K562 (cell line): ENCODE measurements around the gene DIP2B. TPM values are rescaled to one million over a fixed set of nuclear protein-coding genes. Genes with fewer than 3 reads are reported as not detected.
"Not testable (repeated sequence)": the region's sequence is repeated elsewhere in the genome, so short reads cannot be mapped to it uniquely, and the experiment has no call there.

Experiments used
- ATAC-seq: fragments of 200-7000 bp; cut with Tn5 transposase; 3 replicates; pipeline ENCODE4 v1.9.1; 2020; ENCODE audit warnings: moderate library complexity
- BruUV-seq: library from RNA; stranded (reverse); fragments of 400-500 nt; replicated peaks from 2 replicates; lab custom pipeline; 2021; lab: Mats Ljungman, UMichigan
- CTCF ChIA-PET: fragments of 300-600 bp; formaldehyde crosslinking; extraction: SDS; loops from one replicate; lab custom pipeline; 2021; ENCODE audit warnings: low intra/inter-chr PET ratio; lab: Yijun Ruan, JAX
- POLR2A ChIA-PET: fragments of 300-600, 350-650 bp; sonication (Branson Sonifier 250); formaldehyde crosslinking; extraction: SDS; loops from one replicate; lab custom pipeline; 2021; ENCODE audit warnings: antibody characterized with exemption, inconsistent platforms; lab: Yijun Ruan, JAX
- DNase-seq, 4 experiments: peaks; one replicate each; pipeline versions ENCODE4 v3.0.0 to v3.0.0-alpha.2; 2011 to 2018; ENCODE audit warnings: low spot score in 3 of 4, mixed read lengths in 3 of 4; ENCODE audit errors: extremely low read depth in 1 of 4
- FAIRE-seq: peaks from 2 replicates; lab custom pipeline; 2011; peaks lifted over from hg19 to GRCh38; lab: Jason Lieb, UNC
- H2AFZ ChIP-seq: 2 replicates; pipeline ENCODE4 v1.6.0; 2011; ENCODE audit warnings: low read depth, low read length, control low read depth, inconsistent platforms
- H3K27ac ChIP-seq: fragments of 200-600 bp; 3 replicates; pipeline ENCODE4 v1.8.0; 2011; ENCODE audit warnings: low read depth, mild to moderate bottlenecking, control low read depth, inconsistent platforms, low read length, moderate library complexity, mixed read lengths; ENCODE audit errors: extremely low read depth
- H3K27me3 ChIP-seq, 2 experiments: fragments of 300-600 bp in 1 of 2; 2 replicates in 1 of 2; 3 replicates in 1 of 2; pipeline versions ENCODE4 v1.6.0 to v1.8.0; 2011; ENCODE audit warnings: inconsistent platforms in 2 of 2, low read length in 2 of 2, mild to moderate bottlenecking in 1 of 2, mixed read lengths in 1 of 2, moderate library complexity in 1 of 2; ENCODE audit not compliant: control insufficient read depth in 2 of 2, insufficient read depth in 2 of 2
- H3K36me3 ChIP-seq: fragments of 300-600 bp; 3 replicates; pipeline ENCODE4 v1.8.0; 2011; ENCODE audit warnings: mild to moderate bottlenecking, low read length, inconsistent platforms; ENCODE audit not compliant: control insufficient read depth, insufficient read depth
- H3K4me1 ChIP-seq, 2 experiments: fragments of 200-600 bp in 1 of 2; replicated peaks in 1 of 2; 2 replicates in 1 of 2; 3 replicates in 1 of 2; pipeline versions ENCODE4 v1.5.1 to v1.8.0; 2011; ENCODE audit warnings: inconsistent platforms in 2 of 2, low read length in 2 of 2, mild to moderate bottlenecking in 1 of 2, mixed read lengths in 1 of 2, moderate library complexity in 1 of 2; ENCODE audit not compliant: control insufficient read depth in 2 of 2, insufficient read depth in 2 of 2
- H3K4me2 ChIP-seq: 2 replicates; pipeline ENCODE4 v1.6.1; 2011; ENCODE audit warnings: low read length, control low read depth, inconsistent platforms, mixed read lengths; ENCODE audit not compliant: insufficient read depth
- H3K4me3 ChIP-seq: fragments of 200-600 bp; sonication (generic), shearing (Covaris generic); 2 replicates; pipeline ENCODE4 v1.5.1; 2016; ENCODE audit warnings: control low read depth, inconsistent platforms
- H3K79me2 ChIP-seq: fragments of 200-600 bp; 3 replicates; pipeline ENCODE4 v1.8.0; 2011; ENCODE audit warnings: low read length, inconsistent platforms; ENCODE audit not compliant: control insufficient read depth, insufficient read depth
- H3K9ac ChIP-seq, 2 experiments: 2 replicates each; pipeline versions ENCODE4 v1.6.0 to v1.6.1; 2011; ENCODE audit warnings: low read depth in 2 of 2, low read length in 2 of 2, control low read depth in 1 of 2, inconsistent platforms in 1 of 2, mild to moderate bottlenecking in 1 of 2, mixed read lengths in 1 of 2; ENCODE audit not compliant: insufficient read depth in 1 of 2
- H3K9me1 ChIP-seq: one replicate; pipeline ENCODE4 v1.6.0; 2011; ENCODE audit warnings: inconsistent platforms, mild to moderate bottlenecking, low read length, moderate library complexity; ENCODE audit not compliant: control insufficient read depth, insufficient read depth
- H3K9me3 ChIP-seq: replicated peaks from 2 replicates; pipeline ENCODE4 v1.5.1; 2011; ENCODE audit warnings: low read depth, low read length, inconsistent platforms; ENCODE audit not compliant: control insufficient read depth, insufficient read depth
- H4K20me1 ChIP-seq: replicated peaks from 2 replicates; pipeline ENCODE4 v1.6.1; 2011; ENCODE audit warnings: low read length, inconsistent platforms, mixed read lengths; ENCODE audit not compliant: control insufficient read depth, insufficient read depth
- C11orf30 ChIP-seq: fragments of 450-650 bp; IDR thresholded peaks from 2 replicates; pipeline ENCODE4 v1.6.1; 2016; ENCODE audit warnings: low read depth, mild to moderate bottlenecking
- MAFF ChIP-seq: IDR thresholded peaks from 2 replicates; pipeline ENCODE4 v1.6.1; 2012; ENCODE audit warnings: low read length, improper control_type of control experiment
- PHF21A ChIP-seq: fragments of 450-650 bp; IDR thresholded peaks from 2 replicates; pipeline ENCODE4 v1.6.1; 2017; ENCODE audit warnings: low read depth, borderline replicate concordance
- POLR2AphosphoS2 ChIP-seq: IDR thresholded peaks from 2 replicates; pipeline ENCODE4 v1.6.1; 2012; ENCODE audit warnings: low read length, improper control_type of control experiment
- ZNF316 ChIP-seq: fragments of 450-650 bp; IDR thresholded peaks from 2 replicates; pipeline ENCODE4 v1.6.1; 2016
- WGBS: fragments of 100-300 bp; shearing (Covaris generic); methylation state at CpG from one replicate; pipeline ENCODE4 v1.1.6; 2016; ENCODE audit warnings: low coverage, mixed read lengths; ENCODE audit not compliant: insufficient coverage; ENCODE audit errors: missing lambda C conversion rate; 5-methylcytosine and 5-hydroxymethylcytosine counted together
- in situ Hi-C: fragments of 300-500 bp; cut with MboI; formaldehyde crosslinking; loops from 4 replicates; pipeline ENCODE4 v1.15.0; 2018; ENCODE audit warnings: inconsistent platforms, mixed read lengths
- intact Hi-C: fragments of 100-400 bp; cut with micrococcal nuclease; formaldehyde crosslinking; loops from 2 replicates; pipeline ENCODE4 v1.14.2; 2022
- polyA plus RNA-seq, 8 experiments: library from polyadenylated mRNA; depleted of rRNA in 4 of 8; stranded (reverse) in 5 of 8; unstranded in 3 of 8; fragments of >200 nt; fragmentation: Nextera tagmentation in 2 of 8; fragmentation: Illumina TruSeq in 1 of 8; extraction: Ambion mirVana in 2 of 8; extraction: Trizol in 1 of 8; gene quantifications; 2 replicates each; pipeline versions ENCODE4 v1.2.1 to v1.2.3, GENCODE V29; 2011 to 2014; ENCODE audit warnings: inconsistent platforms in 1 of 8, missing spikeins in 1 of 8
- total RNA-seq, 7 experiments: library from RNA; depleted of rRNA in 6 of 7; stranded (reverse); fragments of >200 nt in 6 of 7; fragmentation: Illumina TruSeq in 2 of 7; extraction: Trizol in 2 of 7; gene quantifications; 2 replicates each; pipeline versions ENCODE4 v1.2.1 to v1.2.3, GENCODE V29; 2011 to 2021; ENCODE audit warnings: low replicate concordance in 1 of 7

DIP2B gene
- total and polyA plus RNA-seq, 9 of the 15 experiments (the other 6 are each of a cell fraction or from before 2014, with no cell fraction given), result 4.6 to 26.1 (median 18.8) TPM

- ChIA-PET POLR2A (no interaction called here), CTCF (no interaction called here)
- in situ Hi-C loops, result no loop called here
- Histone ChIP-seq H4K20me1 (no peaks in the 10 kb centered on the region), H3K4me2 (no peak overlapping the region), H3K36me3 (peaks cover 5% of the 10 kb centered on the region; the same call in 1 of the 3 replicates), H3K79me2 (peaks cover 34% of the 10 kb centered on the region)
- TF ChIP-seq MAFF (peak; percentile 14; the same call in 1 of the 2 replicates), POLR2AphosphoS2 (no peak), C11orf30 (peak; percentile 64; the same call in 1 of the 2 replicates), ZNF316 (peak; percentile 81)
- TF ChIP-seq, all 486 proteins: peak for 3
- no TSS peak for BruUV-seq
- ATAC-seq (no peak), FAIRE-seq (no peak), DNase-seq (no peak)
- H2AFZ ChIP-seq, result no peak overlapping the region
- H3K27me3 ChIP-seq, result no peaks in the 10 kb centered on the region
- H3K27ac ChIP-seq, result no peak overlapping the region
- intact Hi-C loops, result no loop called here
- H3K9me1 ChIP-seq, result no peaks in the 10 kb centered on the region
- H3K9me3 ChIP-seq, result no peaks in the 10 kb centered on the region
- H3K4me3 ChIP-seq, result no peak overlapping the region
- no peak overlapping the region for H3K9ac ChIP-seq
- peaks cover 3 to 14% of the 10 kb centered on the region in 2 experiments for H3K4me1 ChIP-seq
Observed at GRCh38 chr12:50541139-50541538, 36.4 kb downstream of the DIP2B start.

GRCh38 chr12:50542448-50542847, 37.7 kb downstream of the DIP2B start:
- ATAC-seq (no peak), FAIRE-seq (no peak), DNase-seq (no peak)
- no peaks in the 10 kb centered on the region for H3K9me3 ChIP-seq
- no TSS peak for BruUV-seq
- no peaks in the 10 kb centered on the region for H3K36me3 ChIP-seq
- POLR2A ChIA-PET, result interaction anchor here (0.5 to 1.1 kb wide), 3 partner anchors 13 to 694 kb away, joined by 3 read pairs; no protein-coding TSS in a partner anchor
- peaks cover 39% of the 10 kb centered on the region for H3K79me2 ChIP-seq
- H3K27ac ChIP-seq, result no peak overlapping the region
- H3K4me2 ChIP-seq, result no peak overlapping the region
- in situ Hi-C loops, result no loop called here
- H4K20me1 ChIP-seq, result no peaks in the 10 kb centered on the region
- no peak overlapping the region for H3K4me3 ChIP-seq
- TF ChIP-seq PHF21A (no peak), C11orf30 (peak; percentile 27; the same call in 1 of the 2 replicates)
- H3K9ac ChIP-seq, result no peak overlapping the region
- H2AFZ ChIP-seq, result no peak overlapping the region
- H3K4me1 ChIP-seq, result peaks cover 3 to 16% of the 10 kb centered on the region in 2 experiments
- 82% methylated on average over 1 of the region's 1 CpG for WGBS
- CTCF ChIA-PET, result interaction anchor here (0.7 kb wide), 1 partner anchor 228 kb away, joined by 5 read pairs; no protein-coding TSS in a partner anchor
- no peaks in the 10 kb centered on the region for H3K27me3 ChIP-seq
- intact Hi-C loops, result no loop called here
- H3K9me1 ChIP-seq, result no peaks in the 10 kb centered on the region

GRCh38 chr12:50543188-50543587, 38.4 kb downstream of the DIP2B start:
- H3K4me2 ChIP-seq, in situ Hi-C loops, H4K20me1 ChIP-seq, FAIRE-seq, DNase-seq, H3K9ac ChIP-seq, H3K9me3 ChIP-seq, CTCF ChIA-PET, intact Hi-C loops, H3K27ac ChIP-seq, H3K4me3 ChIP-seq, H3K27me3 ChIP-seq, BruUV-seq, H3K36me3 ChIP-seq, ATAC-seq, H2AFZ ChIP-seq, H3K9me1 ChIP-seq: not testable (repeated sequence)
- H3K79me2 ChIP-seq, result peaks cover 39% of the 10 kb centered on the region
- POLR2A ChIA-PET, result interaction anchor here (0.7 to 1.0 kb wide), 2 partner anchors 10 to 38 kb away, joined by 3 read pairs; no protein-coding TSS in a partner anchor
- WGBS, result 84% methylated on average over 11 of the region's 11 CpGs
- peaks cover 3 to 11% of the 10 kb centered on the region in 2 experiments for H3K4me1 ChIP-seq
